Endothelial cell of umbilical vein (primary cell): ENCODE data around the gene PRKG1. TPM values are rescaled to one million over a fixed set of nuclear protein-coding genes. Genes with fewer than 3 reads are reported as not detected.
A peak's percentile ranks its signal among the peaks of the same experiment; 100 is the strongest.

ENCODE experiments used
- BruUV-seq: library from RNA; stranded (reverse); fragments of 400-500 nt; replicated peaks from 2 replicates; lab custom pipeline; 2021; lab: Mats Ljungman, UMichigan
- CTCF ChIA-PET: fragments of 300-600, 350-600 bp; sonication (Branson Sonifier 250); formaldehyde crosslinking; loops from one replicate; lab custom pipeline; 2021; ENCODE audit warnings: antibody characterized with exemption, inconsistent platforms; lab: Charles Lee
- POLR2A ChIA-PET: fragments of 300-600, 350-600 bp; sonication (Branson Sonifier 250); formaldehyde crosslinking; loops from one replicate; lab custom pipeline; 2021; ENCODE audit warnings: antibody characterized with exemption, inconsistent platforms; lab: Charles Lee
- DNase-seq: peaks from one replicate; pipeline ENCODE4 v3.0.0-alpha.2; 2011; ENCODE audit warnings: low read depth, low spot score
- FAIRE-seq: peaks from 2 replicates; lab custom pipeline; 2011; peaks lifted over from hg19 to GRCh38; lab: Jason Lieb, UNC
- H2AFZ ChIP-seq: 2 replicates; pipeline ENCODE4 v1.6.0; 2012; ENCODE audit warnings: low read depth, low read length, control low read depth, inconsistent platforms
- H3K27ac ChIP-seq: 2 replicates; pipeline ENCODE4 v1.5.1; 2011; ENCODE audit warnings: low read depth, mild to moderate bottlenecking, control low read depth, low read length, moderate library complexity; ENCODE audit not compliant: insufficient read depth
- H3K27me3 ChIP-seq, 2 experiments: 2 replicates each; pipeline versions ENCODE4 v1.6.0 to v1.6.1; 2011; ENCODE audit warnings: low read length in 2 of 2, mixed read lengths in 1 of 2; ENCODE audit not compliant: control insufficient read depth in 2 of 2, insufficient read depth in 2 of 2
- H3K36me3 ChIP-seq, 2 experiments: 2 replicates in 1 of 2; 3 replicates in 1 of 2; pipeline ENCODE4 v1.5.1; 2011; ENCODE audit warnings: low read length in 2 of 2, mild to moderate bottlenecking in 1 of 2, moderate library complexity in 1 of 2; ENCODE audit not compliant: control insufficient read depth in 2 of 2, insufficient read depth in 2 of 2; ENCODE audit errors: extremely low read depth in 1 of 2
- H3K4me1 ChIP-seq: 3 replicates; pipeline ENCODE4 v1.5.1; 2011; ENCODE audit warnings: mild to moderate bottlenecking, low read length; ENCODE audit not compliant: control insufficient read depth, insufficient read depth; ENCODE audit errors: extremely low read depth
- H3K4me2 ChIP-seq: 2 replicates; pipeline ENCODE4 v1.6.1; 2011; ENCODE audit warnings: low read length, control low read depth, mixed read lengths; ENCODE audit not compliant: insufficient read depth
- H3K4me3 ChIP-seq, 3 experiments: fragments of 200-600 bp in 1 of 3; sonication (generic), shearing (Covaris generic) in 1 of 3; replicated peaks in 1 of 3; 2 replicates each; pipeline ENCODE4 v1.5.1; 2011 to 2016; ENCODE audit warnings: control low read depth in 3 of 3, low read length in 3 of 3, mild to moderate bottlenecking in 2 of 3, inconsistent platforms in 1 of 3, low read depth in 1 of 3, moderate library complexity in 1 of 3; ENCODE audit not compliant: insufficient read depth in 1 of 3
- H3K79me2 ChIP-seq: 2 replicates; pipeline ENCODE4 v1.6.0; 2012; ENCODE audit warnings: low read length, inconsistent platforms; ENCODE audit not compliant: control insufficient read depth, insufficient read depth
- H3K9ac ChIP-seq: replicated peaks from 2 replicates; pipeline ENCODE3; 2011; ENCODE audit warnings: low read length, control low read depth; ENCODE audit not compliant: insufficient read depth; ENCODE audit errors: extremely low read depth
- H3K9me1 ChIP-seq: replicated peaks from 3 replicates; pipeline ENCODE4 v1.6.0; 2011; ENCODE audit warnings: mild to moderate bottlenecking, low read length; ENCODE audit not compliant: control insufficient read depth, insufficient read depth; ENCODE audit errors: extremely low read depth
- H3K9me3 ChIP-seq: replicated peaks from 2 replicates; pipeline ENCODE4 v1.5.1; 2012; ENCODE audit warnings: low read length, inconsistent platforms; ENCODE audit not compliant: control insufficient read depth, insufficient read depth
- H4K20me1 ChIP-seq: replicated peaks from 2 replicates; pipeline ENCODE3; 2011; ENCODE audit warnings: mild to moderate bottlenecking, low read length; ENCODE audit not compliant: control insufficient read depth, insufficient read depth; ENCODE audit errors: extremely low read depth
- CTCF ChIP-seq, 2 donors: IDR thresholded peaks; 1 replicate in 1 of 2; 2 replicates in 1 of 2; pipeline ENCODE4 v1.5.1; 2011; ENCODE audit warnings: low read length in 2 of 2, mild to moderate bottlenecking in 2 of 2, moderate library complexity in 2 of 2, control low read depth in 1 of 2, inconsistent platforms in 1 of 2, low read depth in 1 of 2; ENCODE audit not compliant: insufficient read depth in 1 of 2; ENCODE audit errors: extremely low read depth in 1 of 2
- EZH2 ChIP-seq: IDR thresholded peaks from 2 replicates; pipeline ENCODE4 v1.6.1; 2012; ENCODE audit warnings: borderline replicate concordance, low read depth, mild to moderate bottlenecking, moderate library complexity, low read length, inconsistent platforms; ENCODE audit not compliant: severe bottlenecking
- FOS ChIP-seq: IDR thresholded peaks from 2 replicates; pipeline ENCODE4 v1.6.1; 2011; ENCODE audit warnings: mild to moderate bottlenecking, low read length, moderate library complexity, borderline replicate concordance; ENCODE audit not compliant: insufficient read depth
- GATA2 ChIP-seq: IDR thresholded peaks from 2 replicates; pipeline ENCODE4 v1.7.0; 2011; ENCODE audit warnings: low read depth, mild to moderate bottlenecking, moderate library complexity, mixed read lengths, low read length; ENCODE audit not compliant: insufficient read length, insufficient read depth
- JUN ChIP-seq: IDR thresholded peaks from 2 replicates; pipeline ENCODE4 v1.6.1; 2011; ENCODE audit warnings: borderline replicate concordance, low read depth; ENCODE audit not compliant: insufficient read length, insufficient read depth
- MAX ChIP-seq: IDR thresholded peaks from 2 replicates; pipeline ENCODE4 v1.6.1; 2011; ENCODE audit not compliant: insufficient read depth, insufficient read length
- MYC ChIP-seq: IDR thresholded peaks from one replicate; pipeline ENCODE4 v1.6.1; 2011; ENCODE audit warnings: mild to moderate bottlenecking, low read depth, low read length
- POLR2A ChIP-seq: IDR thresholded peaks from 2 replicates; pipeline ENCODE4 v1.6.1; 2012; ENCODE audit warnings: low read depth, mild to moderate bottlenecking, control low read depth, low read length
- POLR2AphosphoS5 ChIP-seq: IDR thresholded peaks from 2 replicates; pipeline ENCODE4 v1.6.1; 2012; ENCODE audit warnings: low read depth, mild to moderate bottlenecking, control low read depth, low read length, moderate library complexity; ENCODE audit not compliant: insufficient read depth
- dilution Hi-C: fragments of 300-500 bp; cut with MboI; formaldehyde crosslinking; loops from one replicate; pipeline ENCODE4 v1.15.0; 2019; ENCODE audit warnings: low sequenced_read_pairs; ENCODE audit not compliant: extremely low pct_ligation_motif_present
- intact Hi-C: fragments of 100-400 bp; cut with micrococcal nuclease; formaldehyde crosslinking; loops from one replicate; pipeline ENCODE4 v1.10.0; 2022
- polyA plus RNA-seq, 4 experiments: library from polyadenylated mRNA; depleted of rRNA in 3 of 4; stranded (reverse) in 3 of 4; unstranded in 1 of 4; fragments of >200 nt; gene quantifications; 2 replicates each; pipeline versions ENCODE4 v1.2.1 to v1.2.3, GENCODE V29; 2011 to 2012; ENCODE audit warnings: missing spikeins in 1 of 4
- total RNA-seq: library from RNA; stranded (reverse); gene quantifications from 2 replicates; pipeline ENCODE4 v1.2.3, GENCODE V29; 2021

Gene PRKG1
- total and polyA plus RNA-seq, 2 donors (not counting 3 experiments of a cell fraction or from before 2014, with no cell fraction given), result 0.01 to 0.18 TPM

DNA sequence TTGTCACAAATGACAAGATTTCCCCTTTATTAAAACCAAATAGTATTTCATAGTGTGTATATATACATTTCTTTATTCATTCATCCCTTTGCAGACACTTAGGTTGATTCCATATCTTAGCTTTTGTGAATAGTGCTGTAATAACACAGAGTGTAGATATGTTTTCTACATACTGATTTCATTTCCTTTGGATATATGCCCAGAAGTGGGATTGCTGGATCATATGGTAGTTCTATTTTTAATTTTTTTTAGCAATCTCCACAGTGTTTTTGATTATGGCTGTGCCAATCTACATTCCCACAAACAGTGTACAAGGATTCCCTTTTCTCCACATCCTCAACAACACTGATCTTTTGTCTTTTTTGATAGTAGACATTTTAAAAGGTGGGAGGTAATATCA is 578.7 kb downstream of the PRKG1 start:
- ChIA-PET POLR2A (no interaction called here), CTCF (interaction anchor here (1.2 to 1.6 kb wide), 4 partner anchors 10 to 225 kb away, joined by 3 to 5 read pairs (median 4); no protein-coding TSS in a partner anchor)

More for the DNA sequence above, 578.7 kb downstream of the PRKG1 start:
- no peaks in the 10 kb centered on the region for H4K20me1 ChIP-seq
- no peaks in the 10 kb centered on the region for H3K9me1 ChIP-seq
- no peak overlapping the region for H3K9ac ChIP-seq
- peak; percentile 75 for DNase-seq
- no peak overlapping the region for H3K27ac ChIP-seq
- intact Hi-C loops, result no loop called here
- H3K27me3 ChIP-seq, result no peaks in the 10 kb centered on the region
- no TSS peak for BruUV-seq
- dilution Hi-C loops, result no loop called here
- no peak overlapping the region for H2AFZ ChIP-seq
- no peaks in the 10 kb centered on the region for H3K79me2 ChIP-seq
- no peaks in the 10 kb centered on the region for H3K9me3 ChIP-seq
- no peak overlapping the region for H3K4me2 ChIP-seq
- peak; percentile 44 for FAIRE-seq
- H3K4me3 ChIP-seq, result no peak overlapping the region
- TF ChIP-seq POLR2AphosphoS5 (no peak), CTCF (IDR thresholded peaks at IDR 0.05; ENCODE audit: extremely low read depth in 1 of 2, insufficient read depth in 1 of 2, low read depth in 1 of 2, low read length in 2 of 2) (no peak), GATA2 (no peak), MAX (no peak), JUN (no peak), POLR2A (no peak), EZH2 (no peak), FOS (no peak), MYC (no peak)
- no peaks in the 10 kb centered on the region for H3K36me3 ChIP-seq
- peaks cover 6% of the 10 kb centered on the region for H3K4me1 ChIP-seq
